Umbilical cord (tissue), 1 donor: ENCODE measurements around the gene GLE1. TPM values are rescaled to one million over a fixed set of nuclear protein-coding genes. Genes with fewer than 3 reads are reported as not detected.

Experiments
- total RNA-seq: library from RNA; depleted of rRNA; stranded (reverse); fragments of >200 nt; gene quantifications from one replicate; pipeline ENCODE4 v1.2.3, GENCODE V29; 2014; ENCODE audit warnings: low replicate concordance; ENCODE audit not compliant: insufficient read depth

The GLE1 gene
- total RNA-seq, 1 donor from 2014 or later = 8.7 TPM

Other genes starting within 250 kb of the GLE1 start
- gene GOLGA2, start 228.7 kb upstream of the GLE1 start, total RNA-seq = 161 TPM
- gene SWI5, start 228.4 kb upstream of the GLE1 start, total RNA-seq = 26.7 TPM
- gene TRUB2, start 182.3 kb upstream of the GLE1 start, total RNA-seq = 8.4 TPM
- 20.9 TPM for gene COQ4, start 181.9 kb upstream of the GLE1 start, total RNA-seq
- gene SLC27A4, start 164.2 kb upstream of the GLE1 start, total RNA-seq = 8.9 TPM
- 29.1 TPM for gene URM1, start 133.3 kb upstream of the GLE1 start, total RNA-seq
- 105 TPM for gene CERCAM, start 83.9 kb upstream of the GLE1 start, total RNA-seq
- 16.6 TPM for gene ODF2, start 48.7 kb upstream of the GLE1 start, total RNA-seq
- gene SPTAN1, start 47.9 kb downstream of the GLE1 start, total RNA-seq = 263 TPM
- 20.0 TPM for gene DYNC2I2, start 152.1 kb downstream of the GLE1 start, total RNA-seq
- gene SET, start 184.5 kb downstream of the GLE1 start, total RNA-seq = 287 TPM
- 1.7 TPM for gene PKN3, start 197.8 kb downstream of the GLE1 start, total RNA-seq
- gene ZDHHC12, start 219.4 kb downstream of the GLE1 start, total RNA-seq = 6.5 TPM